CMK (cell line): ENCODE results near the gene KDM2A.
"Not testable (repeated sequence)": the region's sequence is repeated elsewhere in the genome, so short reads cannot be mapped to it uniquely, and the experiment has no call there.

Experiments
- DNase-seq: peaks from one replicate; pipeline ENCODE4 v3.0.0-alpha.2; 2010; ENCODE audit warnings: low read depth

The KDM2A gene

GRCh38 chr11:67238894-67239782, 120.1 kb downstream of the KDM2A start:
- DNase-seq = no peak

DNA sequence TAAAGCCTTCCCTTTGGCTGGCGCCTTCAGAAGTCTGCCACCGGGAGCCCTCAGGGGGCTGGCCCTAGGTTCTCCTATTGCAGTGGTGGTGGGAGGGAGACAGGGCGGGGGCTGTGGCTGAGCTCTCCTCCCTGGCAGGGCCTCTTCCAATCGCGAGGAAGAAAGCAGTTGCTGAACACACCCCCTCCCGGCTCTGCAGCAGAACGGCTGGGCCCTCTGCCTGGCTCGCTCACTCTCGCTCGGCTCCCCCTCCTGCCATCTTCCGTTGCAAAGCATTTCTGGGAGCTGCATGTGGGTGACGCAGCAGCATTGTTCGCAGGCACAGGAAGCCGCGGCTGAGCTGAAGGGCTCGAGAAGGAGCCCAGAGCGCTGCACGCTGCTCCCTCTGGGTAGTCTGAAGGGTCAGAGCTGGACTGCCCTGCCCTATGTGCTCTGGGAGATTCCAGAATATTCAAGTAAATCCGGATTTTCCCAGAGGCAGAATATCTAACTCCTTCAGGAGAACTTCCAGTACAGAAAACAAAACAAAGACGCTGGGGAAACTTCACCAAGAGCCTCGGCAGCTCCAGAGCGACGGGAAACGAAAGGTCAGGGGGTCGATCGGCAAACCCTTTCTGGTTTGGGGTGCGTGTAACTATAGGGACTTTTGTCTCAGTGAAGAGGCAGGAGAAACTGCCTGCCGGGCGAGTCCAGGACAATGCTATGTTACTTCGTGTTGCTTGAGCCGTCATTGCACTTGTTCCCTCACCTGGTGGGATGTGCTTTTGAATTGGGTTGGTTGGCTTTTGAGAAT, 120.9 kb downstream of the KDM2A start:
- peak; percentile 95 for DNase-seq

GRCh38 chr11:67240576-67241389, 121.7 kb downstream of the KDM2A start:
- DNase-seq = peak; percentile 65

DNA sequence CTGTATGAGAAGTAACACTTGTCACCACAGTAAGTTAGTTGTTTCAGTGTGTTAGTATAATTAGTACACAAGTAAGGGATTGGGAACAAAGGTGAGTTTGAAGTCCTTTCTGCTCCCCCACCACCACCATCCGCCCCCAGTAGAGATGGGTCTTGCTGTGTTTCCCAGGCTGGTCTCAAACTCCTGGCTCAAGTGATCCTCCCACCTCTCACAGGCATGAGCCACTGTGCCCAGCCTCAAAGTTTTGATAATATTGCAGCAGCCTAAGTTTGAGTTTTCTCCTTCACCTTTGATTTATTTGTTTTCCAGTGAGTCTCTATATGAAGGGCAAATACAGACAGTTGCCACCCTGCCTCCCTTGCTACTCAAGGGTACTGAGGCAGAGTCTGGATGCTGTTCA, 123.5 kb downstream of the KDM2A start:
- no peak for DNase-seq

DNA sequence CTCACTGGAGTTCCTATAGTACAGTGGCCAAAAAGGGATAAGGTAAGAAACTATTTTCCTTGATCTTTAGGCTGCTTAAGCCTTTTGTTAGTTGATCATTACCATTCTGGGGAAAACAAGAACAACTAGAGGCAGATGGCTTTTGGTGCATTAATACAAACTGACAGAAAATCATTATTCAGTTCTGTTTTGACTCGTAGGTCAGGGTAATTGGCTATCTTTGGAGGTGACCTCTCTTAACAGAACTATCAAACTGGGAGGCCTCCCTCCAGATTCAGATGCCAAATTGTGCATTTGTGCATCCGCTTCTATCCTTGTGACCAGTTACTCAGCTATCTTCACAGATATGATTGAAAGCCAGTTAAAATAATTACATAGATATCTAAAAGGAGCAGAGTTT, 124.0 kb downstream of the KDM2A start:
- DNase-seq = no peak

GRCh38 chr11:67245046-67245445, 126.0 kb downstream of the KDM2A start:
- no peak for DNase-seq

- no peak for DNase-seq
Observed at GRCh38 chr11:67247946-67248550, 129.0 kb downstream of the KDM2A start.

DNA sequence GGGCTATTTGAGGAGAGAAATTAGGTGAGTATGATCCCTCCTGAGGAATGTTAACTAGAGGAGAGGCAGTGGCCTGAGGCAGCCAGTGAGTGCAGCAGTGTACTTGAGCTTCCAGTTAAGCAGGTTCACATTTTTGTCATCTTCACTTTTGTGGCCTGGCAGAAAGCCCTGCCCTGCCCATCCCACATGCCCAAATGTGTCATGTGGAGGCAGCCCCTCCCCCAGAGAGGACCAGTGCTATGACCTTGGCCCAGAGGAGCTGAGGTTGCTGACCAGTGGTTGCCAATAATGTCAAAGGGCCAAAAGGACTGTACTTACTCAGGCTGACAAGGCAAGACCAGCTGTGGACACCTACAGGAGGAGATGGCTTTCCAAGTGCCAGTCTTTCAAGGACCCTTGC, 129.6 kb downstream of the KDM2A start:
- DNase-seq = no peak

- DNase-seq = no peak
Observed at GRCh38 chr11:67250059-67251043, 131.3 kb downstream of the KDM2A start.

- no peak for DNase-seq
Observed at GRCh38 chr11:67251841-67252240, 132.8 kb downstream of the KDM2A start.

DNA sequence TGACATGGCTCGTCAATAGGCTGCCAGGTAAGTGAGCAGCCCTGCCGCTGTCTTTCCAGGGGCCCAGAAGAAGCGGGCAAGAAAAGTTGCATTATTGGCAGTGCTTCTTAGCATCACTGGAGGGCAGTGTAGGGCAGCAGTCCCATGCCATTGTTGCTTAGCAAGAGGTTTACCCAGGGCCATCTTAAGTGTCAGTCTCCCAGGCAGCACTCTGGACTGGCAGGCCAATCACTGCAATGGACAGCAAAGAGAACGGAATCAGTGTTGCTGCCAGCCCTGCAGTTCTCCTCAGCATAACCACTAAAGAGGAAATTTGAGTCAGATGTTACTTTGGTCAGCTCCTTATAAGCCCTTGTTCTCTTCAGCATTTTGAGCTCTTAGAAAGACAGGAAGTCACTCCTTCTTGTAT, 133.8 kb downstream of the KDM2A start:
- no peak for DNase-seq

DNA sequence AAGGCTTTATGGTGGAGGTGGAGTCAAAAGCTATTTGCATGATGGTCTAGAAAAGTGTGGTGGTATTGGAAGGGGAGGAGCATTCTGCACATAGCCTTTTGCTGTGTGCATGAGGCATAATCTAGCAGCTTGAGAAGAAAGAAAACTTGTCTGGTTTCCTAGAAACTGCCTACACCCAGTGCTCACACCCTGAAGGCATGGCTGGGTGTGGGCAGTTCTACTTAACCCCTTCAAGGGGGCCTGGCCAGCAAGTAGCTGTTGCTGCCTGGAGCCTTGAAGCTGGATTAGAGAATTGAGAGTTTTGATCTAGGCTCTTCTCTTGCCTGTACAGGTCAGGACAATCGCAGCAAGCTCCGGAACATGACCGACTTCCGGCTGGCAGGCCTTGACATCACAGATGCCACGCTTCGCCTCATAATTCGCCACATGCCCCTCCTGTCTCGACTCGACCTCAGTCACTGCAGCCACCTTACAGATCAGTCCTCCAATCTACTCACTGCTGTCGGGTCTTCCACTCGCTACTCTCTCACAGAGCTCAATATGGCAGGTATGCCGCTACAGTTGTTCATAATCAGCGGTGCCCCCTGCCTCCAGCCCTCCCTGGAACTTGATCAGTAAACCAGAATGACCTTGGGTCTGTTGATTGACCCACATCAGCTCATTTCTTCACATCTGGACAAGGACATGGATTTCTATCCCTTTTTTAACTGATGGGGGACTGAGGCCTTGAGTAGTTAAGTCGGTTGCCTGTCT, 135.0 kb downstream of the KDM2A start:
- DNase-seq = no peak

DNA sequence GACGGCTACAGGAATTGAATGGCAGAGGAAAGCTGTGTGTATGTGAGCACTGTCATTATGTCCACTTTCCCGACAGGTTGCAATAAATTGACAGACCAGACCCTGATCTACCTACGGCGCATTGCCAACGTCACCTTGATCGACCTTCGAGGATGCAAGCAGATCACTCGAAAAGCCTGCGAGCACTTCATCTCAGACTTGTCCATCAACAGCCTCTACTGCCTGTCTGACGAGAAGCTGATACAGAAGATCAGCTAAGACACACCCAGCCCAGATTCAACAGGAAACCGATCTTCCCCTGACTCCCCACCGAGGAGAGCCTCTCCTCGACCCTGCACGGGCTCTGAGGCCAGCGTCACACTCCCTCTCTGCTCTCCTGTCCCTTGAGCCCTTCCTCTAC, 135.7 kb downstream of the KDM2A start:
- no peak for DNase-seq

DNA sequence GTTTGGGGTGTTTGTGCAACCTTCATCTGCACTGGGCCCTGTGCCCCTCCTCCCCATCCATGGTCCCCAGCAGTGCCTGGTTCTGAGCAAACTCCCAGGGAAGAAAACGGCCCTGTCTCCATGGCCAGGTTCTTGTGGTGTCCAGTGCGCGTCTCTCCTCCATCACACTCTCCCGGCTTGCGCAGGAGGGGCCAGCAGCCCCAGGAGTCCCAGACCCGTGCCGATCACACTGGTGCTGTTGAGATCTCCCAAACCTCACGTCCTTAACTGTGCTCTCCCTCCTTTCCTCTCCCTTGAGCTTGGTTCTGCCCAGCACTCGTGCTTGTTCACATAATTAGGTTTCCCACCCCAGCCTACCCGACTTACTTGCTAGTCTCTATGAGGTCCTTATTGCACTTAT, 136.3 kb downstream of the KDM2A start:
- no peak for DNase-seq

DNA sequence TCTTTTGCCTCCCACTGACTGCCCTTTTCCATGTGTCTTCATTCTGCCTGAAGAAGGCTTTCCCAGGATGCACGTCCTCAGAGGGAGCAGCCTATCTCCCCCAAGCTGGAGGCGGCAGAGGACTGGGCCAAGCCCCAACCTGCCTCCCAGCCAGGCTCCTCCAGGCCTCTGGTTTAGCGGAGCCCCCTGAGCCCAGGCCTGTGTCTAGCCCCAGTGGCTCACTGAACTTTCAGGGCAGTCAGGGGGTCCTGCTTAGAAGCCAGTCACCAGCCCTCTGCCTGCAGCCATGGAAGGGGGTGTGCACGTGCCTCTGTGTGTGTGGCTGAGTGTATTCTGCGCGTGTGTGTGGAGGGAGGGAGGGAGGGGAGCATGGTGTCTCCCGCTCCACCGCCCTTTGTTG, 136.8 kb downstream of the KDM2A start:
- no peak for DNase-seq

DNA sequence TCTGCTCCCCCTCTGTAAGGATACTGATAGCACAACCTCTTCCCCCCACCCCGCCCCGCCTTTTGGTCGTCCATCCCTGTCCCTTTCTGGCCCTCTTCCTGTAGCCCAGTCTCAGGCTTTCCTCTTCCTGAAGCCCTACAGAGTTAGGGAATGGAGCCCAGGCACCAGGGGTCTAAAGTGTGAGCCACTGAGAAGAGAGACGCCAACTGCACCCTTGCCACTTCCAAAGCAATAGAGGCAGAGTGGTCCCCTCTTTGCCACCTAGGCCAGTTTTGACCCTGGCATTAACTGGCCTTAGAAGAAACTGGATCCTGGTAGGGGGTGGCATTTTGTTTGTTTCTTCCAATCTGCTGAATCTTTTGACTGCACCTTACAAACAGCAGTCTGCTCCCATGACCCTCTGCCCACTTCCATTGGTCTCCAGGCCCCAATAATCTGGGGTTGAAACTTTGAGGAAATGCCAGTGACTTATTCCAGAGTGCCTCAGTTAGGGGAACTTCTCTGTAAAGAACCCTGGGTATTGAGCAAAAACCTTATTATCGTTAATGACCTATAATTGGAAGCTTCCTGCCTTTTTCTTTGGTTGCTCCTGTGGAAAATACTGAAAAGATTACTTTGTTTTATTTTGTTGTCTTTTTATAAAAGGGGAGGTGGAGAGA, 137.5 kb downstream of the KDM2A start:
- DNase-seq = no peak

DNA sequence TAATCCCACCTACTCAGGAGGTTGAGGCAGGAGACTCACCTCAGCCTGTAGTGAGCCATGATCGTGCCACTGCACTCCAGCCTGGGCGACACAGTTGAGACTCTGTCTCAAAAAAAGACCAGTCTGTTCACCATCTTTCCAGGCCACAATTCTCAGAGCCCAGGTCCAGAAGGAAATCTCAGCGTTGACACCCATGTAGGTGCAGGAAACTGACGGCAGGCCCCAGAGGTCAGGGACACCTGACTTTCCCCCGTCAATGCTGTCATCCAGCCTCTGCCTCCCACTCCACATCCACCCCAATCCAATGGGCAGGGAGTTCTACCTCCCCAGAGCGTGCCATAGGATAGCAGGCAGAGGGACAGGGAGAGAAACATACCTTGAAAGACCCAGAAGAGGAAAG, 141.3 kb downstream of the KDM2A start:
- DNase-seq = no peak

GRCh38 chr11:67260885-67261639, 142.0 kb downstream of the KDM2A start:
- not testable (repeated sequence) for DNase-seq

- no peak for DNase-seq
Observed at GRCh38 chr11:67261640-67261945, 142.5 kb downstream of the KDM2A start.
